Smooth muscle cell (in vitro differentiated cells): ENCODE results near the gene TMEM164. TPM values are rescaled to one million over a fixed set of nuclear protein-coding genes. Genes with fewer than 3 reads are reported as not detected.

Experiments
- DNase-seq: peaks from one replicate; lab custom pipeline; 2025; ENCODE audit not compliant: unreplicated experiment; lab: John Stamatoyannopoulos, UW
- H2AFZ ChIP-seq: fragments of 200-600 bp; sonication (generic); 2 replicates; pipeline ENCODE4 v1.6.0; 2016; ENCODE audit warnings: antibody characterized with exemption, low read depth, mild to moderate bottlenecking
- H3F3A ChIP-seq: fragments of 200-600 bp; sonication (generic); 2 replicates; pipeline ENCODE4 v1.6.0; 2017; ENCODE audit warnings: antibody characterized with exemption, low read depth
- H3K27ac ChIP-seq: fragments of 200-600 bp; sonication (generic); 2 replicates; pipeline ENCODE4 v1.5.1; 2016; ENCODE audit warnings: low read depth, mild to moderate bottlenecking
- H3K27me3 ChIP-seq: fragments of 200-600 bp; sonication (generic); 2 replicates; pipeline ENCODE4 v1.6.1; 2016; ENCODE audit warnings: low read depth, mild to moderate bottlenecking
- H3K36me3 ChIP-seq: fragments of 200-600 bp; sonication (generic); 2 replicates; pipeline ENCODE4 v1.5.1; 2016; ENCODE audit warnings: low read depth
- H3K4me1 ChIP-seq: fragments of 200-600 bp; sonication (generic); 2 replicates; pipeline ENCODE4 v1.5.1; 2016; ENCODE audit warnings: low read depth
- H3K4me2 ChIP-seq: fragments of 200-600 bp; sonication (generic); 2 replicates; pipeline ENCODE4 v1.6.0; 2016; ENCODE audit warnings: mild to moderate bottlenecking
- H3K4me3 ChIP-seq: fragments of 200-600 bp; sonication (generic); 2 replicates; pipeline ENCODE4 v1.5.1; 2016; ENCODE audit warnings: mild to moderate bottlenecking
- H3K79me2 ChIP-seq: fragments of 200-600 bp; sonication (generic); 2 replicates; pipeline ENCODE4 v1.6.0; 2016; ENCODE audit warnings: low read depth, mild to moderate bottlenecking
- H3K9ac ChIP-seq: fragments of 200-600 bp; sonication (generic); 2 replicates; pipeline ENCODE4 v1.6.0; 2016; ENCODE audit warnings: low read depth
- H3K9me3 ChIP-seq: fragments of 200-600 bp; sonication (generic); replicated peaks from 2 replicates; pipeline ENCODE4 v1.5.1; 2016; ENCODE audit warnings: low read depth
- H4K20me1 ChIP-seq: fragments of 200-600 bp; sonication (generic); 2 replicates; pipeline ENCODE4 v1.6.0; 2016; ENCODE audit warnings: low read depth
- WGBS: methylation state at CpG from one replicate; pipeline ENCODE4 v1.1.7; 2016; ENCODE audit warnings: low lambda C conversion rate; 5-methylcytosine and 5-hydroxymethylcytosine counted together
- polyA plus RNA-seq: library from polyadenylated mRNA; unstranded; fragments of >200 nt; fragmentation: Nextera tagmentation; extraction: Ambion mirVana; gene quantifications from 2 replicates; pipeline ENCODE4 v1.2.1, GENCODE V29; 2016
- total RNA-seq: library from RNA; depleted of rRNA; stranded (reverse); fragments of >200 nt; gene quantifications from 2 replicates; pipeline ENCODE4 v1.2.3, GENCODE V29; 2014
- TF ChIP-seq, protein P1 (sequence below): fragments of 200-600 bp; sonication (generic); IDR thresholded peaks from 2 replicates; pipeline ENCODE4 v1.5.1; 2017; ENCODE audit warnings: borderline replicate concordance, mild to moderate bottlenecking, antibody characterized with exemption; ENCODE audit not compliant: insufficient read depth, poor library complexity, severe bottlenecking

The TMEM164 gene
- total and polyA plus RNA-seq, 2 experiments from 2014 or later, result 1.5 to 8.9 TPM

DNA sequence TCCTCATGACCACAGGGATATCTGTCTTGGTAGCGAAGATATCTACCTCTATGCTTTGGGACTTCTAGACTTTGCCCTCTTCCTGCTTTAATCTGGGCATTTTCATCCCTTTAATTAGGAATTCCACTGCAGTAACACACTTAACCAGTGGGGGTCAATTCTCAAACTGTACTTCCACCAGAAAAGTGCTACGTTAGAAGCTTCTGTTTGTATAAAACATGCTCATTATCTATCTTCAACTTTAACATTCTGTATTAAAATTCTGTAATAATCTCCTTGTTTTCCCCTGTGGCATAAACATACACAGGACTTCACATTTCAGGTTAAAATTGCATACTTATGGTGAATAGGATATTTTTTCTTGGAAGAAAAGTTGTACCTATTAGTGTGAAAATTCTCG is 209.4 kb downstream of the TMEM164 start:
- Histone ChIP-seq H3K4me3 (no peak overlapping the region), H3K9me3 (no peaks in the 10 kb centered on the region), H2AFZ (no peak overlapping the region), H3K9ac (no peak overlapping the region), H3K79me2 (no peaks in the 10 kb centered on the region), H3K4me1 (no peaks in the 10 kb centered on the region), H3K27me3 (no peaks in the 10 kb centered on the region), H4K20me1 (no peaks in the 10 kb centered on the region), H3K27ac (no peak overlapping the region), H3K4me2 (no peak overlapping the region), H3F3A (no peaks in the 10 kb centered on the region), H3K36me3 (no peaks in the 10 kb centered on the region)
- TF ChIP-seq, protein P1, sequence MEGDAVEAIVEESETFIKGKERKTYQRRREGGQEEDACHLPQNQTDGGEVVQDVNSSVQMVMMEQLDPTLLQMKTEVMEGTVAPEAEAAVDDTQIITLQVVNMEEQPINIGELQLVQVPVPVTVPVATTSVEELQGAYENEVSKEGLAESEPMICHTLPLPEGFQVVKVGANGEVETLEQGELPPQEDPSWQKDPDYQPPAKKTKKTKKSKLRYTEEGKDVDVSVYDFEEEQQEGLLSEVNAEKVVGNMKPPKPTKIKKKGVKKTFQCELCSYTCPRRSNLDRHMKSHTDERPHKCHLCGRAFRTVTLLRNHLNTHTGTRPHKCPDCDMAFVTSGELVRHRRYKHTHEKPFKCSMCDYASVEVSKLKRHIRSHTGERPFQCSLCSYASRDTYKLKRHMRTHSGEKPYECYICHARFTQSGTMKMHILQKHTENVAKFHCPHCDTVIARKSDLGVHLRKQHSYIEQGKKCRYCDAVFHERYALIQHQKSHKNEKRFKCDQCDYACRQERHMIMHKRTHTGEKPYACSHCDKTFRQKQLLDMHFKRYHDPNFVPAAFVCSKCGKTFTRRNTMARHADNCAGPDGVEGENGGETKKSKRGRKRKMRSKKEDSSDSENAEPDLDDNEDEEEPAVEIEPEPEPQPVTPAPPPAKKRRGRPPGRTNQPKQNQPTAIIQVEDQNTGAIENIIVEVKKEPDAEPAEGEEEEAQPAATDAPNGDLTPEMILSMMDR, result peak; percentile 30
- WGBS, result 69% methylated on average over 3 of the region's 3 CpGs
- no peak for DNase-seq

- no peak overlapping the region for H3K4me3 ChIP-seq
- 83% methylated on average over 1 of the region's 1 CpG for WGBS
- TF ChIP-seq, protein P1, result no peak
Observed at GRCh38 chrX:110213183-110213582, 210.3 kb downstream of the TMEM164 start.

DNA sequence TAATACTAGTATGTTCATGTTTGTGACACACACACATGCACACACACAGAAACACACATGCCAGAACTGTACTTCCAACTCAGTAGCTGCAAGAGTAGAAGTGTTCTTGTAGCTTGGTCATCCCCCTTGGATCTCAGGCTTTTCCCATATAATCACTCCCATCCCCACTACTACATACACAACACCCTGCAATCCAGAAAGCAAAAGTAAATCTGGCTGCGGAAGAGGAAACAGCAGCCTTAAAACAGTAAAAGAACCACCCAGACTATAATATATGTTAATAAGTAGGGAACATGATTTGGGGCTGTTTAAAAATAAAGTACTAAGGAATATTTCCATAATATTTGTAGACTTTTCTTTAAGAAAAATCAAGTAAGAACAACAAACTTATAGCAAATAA is 211.8 kb downstream of the TMEM164 start:
- no peaks in the 10 kb centered on the region for H3K9me3 ChIP-seq
- no peak overlapping the region for H3K27ac ChIP-seq
- no peaks in the 10 kb centered on the region for H4K20me1 ChIP-seq
- TF ChIP-seq, protein P1, result no peak
- H3K4me2 ChIP-seq, result no peak overlapping the region
- DNase-seq, result no peak
- 81% methylated on average over 1 of the region's 1 CpG for WGBS
- no peak overlapping the region for H3K4me3 ChIP-seq
- H3K9ac ChIP-seq, result no peak overlapping the region
- H3K27me3 ChIP-seq, result no peaks in the 10 kb centered on the region
- H3K79me2 ChIP-seq, result no peaks in the 10 kb centered on the region
- H3K36me3 ChIP-seq, result no peaks in the 10 kb centered on the region
- no peaks in the 10 kb centered on the region for H3K4me1 ChIP-seq
- no peak overlapping the region for H2AFZ ChIP-seq
- H3F3A ChIP-seq, result peaks cover 4% of the 10 kb centered on the region

More at GRCh38 chrX:110213183-110213582, 210.3 kb downstream of the TMEM164 start:
- H3K79me2 ChIP-seq, result no peaks in the 10 kb centered on the region
- H3K4me1 ChIP-seq, result no peaks in the 10 kb centered on the region
- no peaks in the 10 kb centered on the region for H3K36me3 ChIP-seq
- H2AFZ ChIP-seq, result no peak overlapping the region
- DNase-seq, result no peak
- H4K20me1 ChIP-seq, result no peaks in the 10 kb centered on the region
- no peaks in the 10 kb centered on the region for H3K27me3 ChIP-seq
- no peaks in the 10 kb centered on the region for H3K9me3 ChIP-seq
- H3K9ac ChIP-seq, result no peak overlapping the region
- no peaks in the 10 kb centered on the region for H3F3A ChIP-seq
- no peak overlapping the region for H3K4me2 ChIP-seq
- H3K27ac ChIP-seq, result no peak overlapping the region

DNA sequence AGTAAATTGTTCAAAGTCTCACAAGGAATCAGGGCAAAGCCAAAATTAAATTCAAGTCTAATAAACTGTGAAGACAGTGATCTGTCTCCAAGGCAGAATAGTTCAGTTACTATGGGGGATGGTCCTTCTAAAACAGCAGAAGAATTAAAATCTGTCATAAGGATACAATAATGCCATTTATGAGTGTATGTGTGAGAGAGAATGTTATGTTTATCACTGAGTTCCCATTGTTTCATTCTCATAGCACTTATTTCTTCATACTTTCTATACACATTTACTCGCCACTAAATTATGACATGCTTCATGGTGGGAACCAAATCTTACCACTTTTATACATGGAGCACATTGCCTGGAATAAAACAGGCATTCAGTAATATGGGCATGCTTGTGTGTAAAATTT is 212.5 kb downstream of the TMEM164 start:
- Histone ChIP-seq H3K27ac (no peak overlapping the region), H3K4me1 (no peaks in the 10 kb centered on the region), H3K36me3 (no peaks in the 10 kb centered on the region), H3K9ac (no peak overlapping the region), H3K79me2 (no peaks in the 10 kb centered on the region), H3K9me3 (no peaks in the 10 kb centered on the region), H2AFZ (no peak overlapping the region), H3K4me3 (no peak overlapping the region), H3F3A (peaks cover 4% of the 10 kb centered on the region), H3K27me3 (no peaks in the 10 kb centered on the region), H3K4me2 (no peak overlapping the region), H4K20me1 (no peaks in the 10 kb centered on the region)
- 73% methylated on average over 1 of the region's 1 CpG for WGBS
- TF ChIP-seq, protein P1, result no peak
- no peak for DNase-seq
